OCI-LY3 (cell line): ENCODE results near the gene NUPR1.

Experiments
- CTCF ChIP-seq: fragments of 200-600, 300-600 bp; sonication (generic); IDR thresholded peaks from 2 replicates; pipeline ENCODE4 v1.5.1; 2014; ENCODE audit warnings: antibody characterized with exemption, low read length, low read depth
- EZH2phosphoT487 ChIP-seq: fragments of 200-600 bp; shearing (Covaris generic); IDR thresholded peaks from 2 replicates; pipeline ENCODE4 v1.6.1; 2018; ENCODE audit warnings: antibody characterized with exemption, mixed run types, low read depth

- TF ChIP-seq CTCF: no peak
- TF ChIP-seq EZH2phosphoT487: no peak
Observed at GRCh38 chr16:28497386-28497785, 41.4 kb downstream of the NUPR1 start.
